ENCODE data around the gene RNLS.

GRCh38 chr10:88241501-88241900 lies 341.6 kb downstream of the RNLS start:
- TF ChIP-seq, protein P1, sequence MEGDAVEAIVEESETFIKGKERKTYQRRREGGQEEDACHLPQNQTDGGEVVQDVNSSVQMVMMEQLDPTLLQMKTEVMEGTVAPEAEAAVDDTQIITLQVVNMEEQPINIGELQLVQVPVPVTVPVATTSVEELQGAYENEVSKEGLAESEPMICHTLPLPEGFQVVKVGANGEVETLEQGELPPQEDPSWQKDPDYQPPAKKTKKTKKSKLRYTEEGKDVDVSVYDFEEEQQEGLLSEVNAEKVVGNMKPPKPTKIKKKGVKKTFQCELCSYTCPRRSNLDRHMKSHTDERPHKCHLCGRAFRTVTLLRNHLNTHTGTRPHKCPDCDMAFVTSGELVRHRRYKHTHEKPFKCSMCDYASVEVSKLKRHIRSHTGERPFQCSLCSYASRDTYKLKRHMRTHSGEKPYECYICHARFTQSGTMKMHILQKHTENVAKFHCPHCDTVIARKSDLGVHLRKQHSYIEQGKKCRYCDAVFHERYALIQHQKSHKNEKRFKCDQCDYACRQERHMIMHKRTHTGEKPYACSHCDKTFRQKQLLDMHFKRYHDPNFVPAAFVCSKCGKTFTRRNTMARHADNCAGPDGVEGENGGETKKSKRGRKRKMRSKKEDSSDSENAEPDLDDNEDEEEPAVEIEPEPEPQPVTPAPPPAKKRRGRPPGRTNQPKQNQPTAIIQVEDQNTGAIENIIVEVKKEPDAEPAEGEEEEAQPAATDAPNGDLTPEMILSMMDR (IDR thresholded peaks at IDR 0.05; ENCODE audit: low read depth, low read length) = no peak
- TF ChIP-seq POLR2A (IDR thresholded peaks at IDR 0.05; ENCODE audit: extremely low read depth, insufficient read length) (no peak), MAX (IDR thresholded peaks at IDR 0.05; ENCODE audit: low read depth, low read length) (no peak)
